Mammary epithelial cell (primary cell): Measurements from ENCODE around the gene ZWILCH.

Experiments
- CTCF ChIP-seq, 2 donors: IDR thresholded peaks in 1 of 2; conservative IDR thresholded peaks in 1 of 2; 2 replicates each; pipeline ENCODE4 v1.5.1; 2011 to 2012; ENCODE audit warnings: inconsistent platforms in 2 of 2, low read length in 2 of 2, mild to moderate bottlenecking in 2 of 2, control low read depth in 1 of 2, low read depth in 1 of 2; ENCODE audit not compliant: insufficient read depth in 1 of 2; ENCODE audit errors: extremely low read depth in 1 of 2
- EZH2 ChIP-seq: IDR thresholded peaks from 2 replicates; pipeline ENCODE4 v1.6.1; 2012; ENCODE audit warnings: low read length, inconsistent platforms, borderline replicate concordance

- no peak for TF ChIP-seq EZH2
- TF ChIP-seq CTCF (conservative IDR thresholded peaks at IDR 0.05 in 1 of 2, IDR thresholded peaks at IDR 0.05 in 1 of 2; ENCODE audit: extremely low read depth in 1 of 2, insufficient read depth in 1 of 2, low read depth in 1 of 2, low read length in 2 of 2), result no peak
Observed at GRCh38 chr15:66573348-66573718, 68.2 kb downstream of the ZWILCH start.
